Activated B cell treated with CpG ODN at 0.5 μM for 24 hours (primary cell): ENCODE data around the gene MYO5B. TPM values are rescaled to one million over a fixed set of nuclear protein-coding genes. Genes with fewer than 3 reads are reported as not detected.
"Not testable (repeated sequence)": the region's sequence is repeated elsewhere in the genome, so short reads cannot be mapped to it uniquely, and the experiment has no call there.

Source experiments
- ATAC-seq: fragments of 200-7000 bp; cut with Tn5 transposase; one replicate; pipeline ENCODE4 v1.10.0; 2021; ENCODE audit warnings: low read depth, mild to moderate bottlenecking, moderate library complexity
- CTCF ChIA-PET: fragments of 350-600 bp; sonication (Branson Sonifier 250); formaldehyde crosslinking; loops from one replicate; lab custom pipeline; 2021; ENCODE audit warnings: antibody characterized with exemption; lab: Charles Lee
- POLR2A ChIA-PET: fragments of 350-600 bp; sonication (Branson Sonifier 250); formaldehyde crosslinking; loops from one replicate; lab custom pipeline; 2021; ENCODE audit warnings: antibody characterized with exemption; lab: Charles Lee
- DNase-seq: peaks from one replicate; pipeline ENCODE4 v3.0.0; 2022
- H3K27ac Mint-ChIP-seq: one replicate; pipeline ENCODE4 v1.8.0; 2020; ENCODE audit warnings: mixed read lengths
- H3K27me3 Mint-ChIP-seq: one replicate; pipeline ENCODE4 v1.8.0; 2021; ENCODE audit warnings: mixed read lengths
- H3K36me3 Mint-ChIP-seq: one replicate; pipeline ENCODE4 v1.8.0; 2021; ENCODE audit warnings: low read depth, mixed read lengths
- H3K4me1 Mint-ChIP-seq: one replicate; pipeline ENCODE4 v1.8.0; 2021; ENCODE audit warnings: mixed read lengths
- H3K4me3 Mint-ChIP-seq: one replicate; pipeline ENCODE4 v1.8.0; 2020; ENCODE audit warnings: mild to moderate bottlenecking, mixed read lengths
- H3K9me3 Mint-ChIP-seq: one replicate; pipeline ENCODE4 v1.8.0; 2020; ENCODE audit warnings: mixed read lengths
- intact Hi-C: fragments of 100-400 bp; cut with micrococcal nuclease; formaldehyde crosslinking; loops from one replicate; pipeline ENCODE4 v1.15.1; 2024
- total RNA-seq: library from RNA; stranded (reverse); gene quantifications from 2 replicates; pipeline ENCODE4 v1.2.3, GENCODE V29; 2022
- TF ChIP-seq, protein P1 (sequence below): fragments of 200-600 bp; IDR thresholded peaks from one replicate; pipeline ENCODE4 v1.8.0; 2022; ENCODE audit warnings: antibody characterized with exemption, mild to moderate bottlenecking

Gene MYO5B
- total RNA-seq, 1 donor from 2014 or later, result 0.49 TPM

GRCh38 chr18:49798001-49798400 lies 396.9 kb downstream of the MYO5B start:
- no peak for ATAC-seq

DNA sequence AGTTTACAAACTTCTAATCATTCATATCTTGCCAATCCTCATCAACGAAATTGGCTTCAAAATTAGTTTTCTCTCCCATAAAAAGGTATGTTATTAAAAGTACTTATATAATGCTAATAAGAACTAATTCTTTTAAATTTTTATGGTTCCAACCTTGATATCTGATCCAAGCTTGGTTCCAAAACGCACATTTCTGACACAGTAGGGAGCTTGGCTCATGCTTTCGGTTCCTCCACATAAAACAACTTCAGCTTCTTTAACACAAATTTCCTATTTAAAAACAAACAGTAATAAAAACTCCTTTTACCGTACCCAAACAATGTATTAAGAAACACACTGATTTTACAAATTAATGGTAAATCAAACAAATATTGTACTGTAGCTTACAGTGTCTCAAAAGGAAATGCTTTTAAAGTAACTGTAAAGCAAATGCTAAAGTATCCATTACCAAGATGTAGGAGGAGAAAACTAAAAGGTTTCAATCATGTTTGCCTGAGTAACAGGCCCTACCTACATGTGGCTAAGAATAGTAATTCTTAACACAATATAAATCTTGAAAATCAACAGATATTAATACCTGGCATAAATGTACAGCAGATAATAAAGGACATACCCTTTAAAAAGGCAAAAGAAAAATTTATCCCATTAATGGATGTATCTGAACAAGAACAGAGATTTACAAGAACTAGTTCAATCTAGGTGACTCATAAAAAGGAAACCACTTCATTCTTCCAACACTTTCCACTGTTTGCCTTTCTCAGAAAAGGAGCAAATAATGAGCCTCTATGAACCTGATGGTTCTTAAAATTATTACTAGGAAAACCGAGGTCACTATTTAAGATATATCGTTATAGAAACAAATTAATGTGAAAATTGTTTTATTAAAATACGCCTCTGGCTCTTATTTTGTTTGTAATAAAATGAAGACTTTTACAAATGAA lies 399.1 kb downstream of the MYO5B start:
- Mint-ChIP-seq H3K27ac (no peak overlapping the region), H3K4me1 (no peaks in the 10 kb centered on the region), H3K27me3 (no peaks in the 10 kb centered on the region), H3K9me3 (no peaks in the 10 kb centered on the region), H3K4me3 (no peak overlapping the region), H3K36me3 (peaks cover 62% of the 10 kb centered on the region)
- intact Hi-C loops, result no loop called here
- ChIA-PET CTCF (no interaction called here), POLR2A (no interaction called here)
- ATAC-seq, result no peak
- TF ChIP-seq, protein P1, sequence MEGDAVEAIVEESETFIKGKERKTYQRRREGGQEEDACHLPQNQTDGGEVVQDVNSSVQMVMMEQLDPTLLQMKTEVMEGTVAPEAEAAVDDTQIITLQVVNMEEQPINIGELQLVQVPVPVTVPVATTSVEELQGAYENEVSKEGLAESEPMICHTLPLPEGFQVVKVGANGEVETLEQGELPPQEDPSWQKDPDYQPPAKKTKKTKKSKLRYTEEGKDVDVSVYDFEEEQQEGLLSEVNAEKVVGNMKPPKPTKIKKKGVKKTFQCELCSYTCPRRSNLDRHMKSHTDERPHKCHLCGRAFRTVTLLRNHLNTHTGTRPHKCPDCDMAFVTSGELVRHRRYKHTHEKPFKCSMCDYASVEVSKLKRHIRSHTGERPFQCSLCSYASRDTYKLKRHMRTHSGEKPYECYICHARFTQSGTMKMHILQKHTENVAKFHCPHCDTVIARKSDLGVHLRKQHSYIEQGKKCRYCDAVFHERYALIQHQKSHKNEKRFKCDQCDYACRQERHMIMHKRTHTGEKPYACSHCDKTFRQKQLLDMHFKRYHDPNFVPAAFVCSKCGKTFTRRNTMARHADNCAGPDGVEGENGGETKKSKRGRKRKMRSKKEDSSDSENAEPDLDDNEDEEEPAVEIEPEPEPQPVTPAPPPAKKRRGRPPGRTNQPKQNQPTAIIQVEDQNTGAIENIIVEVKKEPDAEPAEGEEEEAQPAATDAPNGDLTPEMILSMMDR, result no peak
- DNase-seq, result no peak

More at GRCh38 chr18:49798001-49798400, 396.9 kb downstream of the MYO5B start:
- Mint-ChIP-seq H3K27me3 (no peaks in the 10 kb centered on the region), H3K27ac (no peak overlapping the region), H3K36me3 (peaks cover 55% of the 10 kb centered on the region), H3K4me1 (no peaks in the 10 kb centered on the region), H3K9me3 (no peaks in the 10 kb centered on the region), H3K4me3 (no peak overlapping the region)
- CTCF ChIA-PET, result no interaction called here
- DNase-seq, result no peak
- POLR2A ChIA-PET, result no interaction called here
- TF ChIP-seq, protein P1, result no peak
- intact Hi-C loops, result no loop called here

- no peak for ATAC-seq
- TF ChIP-seq, protein P1, result no peak
- ChIA-PET CTCF (no interaction called here), POLR2A (no interaction called here)
- H3K9me3 Mint-ChIP-seq, result no peaks in the 10 kb centered on the region
- no peaks in the 10 kb centered on the region for H3K27me3 Mint-ChIP-seq
- no peak for DNase-seq
- no peak overlapping the region for H3K4me3 Mint-ChIP-seq
- H3K27ac Mint-ChIP-seq, result no peak overlapping the region
- intact Hi-C loops, result no loop called here
- H3K4me1 Mint-ChIP-seq, result no peaks in the 10 kb centered on the region
- peaks cover 67% of the 10 kb centered on the region for H3K36me3 Mint-ChIP-seq
Measured at GRCh38 chr18:49794743-49795142, 400.2 kb downstream of the MYO5B start.

DNA sequence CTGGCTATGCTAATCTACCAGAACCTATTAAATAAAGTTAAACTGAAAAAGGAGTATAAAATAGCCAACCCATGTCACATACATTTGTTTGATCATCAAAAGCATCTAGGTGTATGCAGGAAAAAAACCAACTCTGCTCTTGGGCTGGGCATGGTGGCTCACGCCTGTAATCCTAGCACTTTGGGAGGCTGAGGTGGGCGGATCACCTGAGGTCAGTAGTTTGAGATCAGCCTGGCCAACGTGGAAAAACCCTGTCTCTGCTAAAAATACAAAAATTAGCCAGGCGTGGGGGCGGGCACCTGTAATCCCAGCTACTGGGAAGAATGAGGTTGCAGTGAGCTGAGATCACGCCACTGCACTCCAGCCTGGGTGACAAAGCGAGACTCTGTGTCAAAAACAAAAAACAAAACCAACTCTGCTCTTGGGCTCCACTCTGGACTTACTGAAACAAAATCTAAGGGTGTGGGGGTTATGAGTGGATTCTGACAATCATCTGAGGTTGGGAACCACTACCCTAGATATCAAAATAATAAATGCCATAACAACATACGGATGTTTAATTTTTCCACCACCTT lies 405.3 kb downstream of the MYO5B start:
- intact Hi-C loops, ATAC-seq, CTCF ChIA-PET, DNase-seq, H3K27me3 Mint-ChIP-seq, H3K27ac Mint-ChIP-seq, H3K4me3 Mint-ChIP-seq, H3K9me3 Mint-ChIP-seq, H3K4me1 Mint-ChIP-seq, POLR2A ChIA-PET: not testable (repeated sequence)
- H3K36me3 Mint-ChIP-seq, result peaks cover 74% of the 10 kb centered on the region

- TF ChIP-seq, protein P1, result no peak
- DNase-seq, result no peak
- CTCF ChIA-PET, result no interaction called here
- H3K27ac Mint-ChIP-seq, result no peak overlapping the region
- POLR2A ChIA-PET, result no interaction called here
- H3K27me3 Mint-ChIP-seq, result no peaks in the 10 kb centered on the region
- peaks cover 78% of the 10 kb centered on the region for H3K36me3 Mint-ChIP-seq
- H3K9me3 Mint-ChIP-seq, result no peaks in the 10 kb centered on the region
- no peak overlapping the region for H3K4me3 Mint-ChIP-seq
- H3K4me1 Mint-ChIP-seq, result peaks cover 3% of the 10 kb centered on the region
- intact Hi-C loops, result no loop called here
- no peak for ATAC-seq
Measured at GRCh38 chr18:49788327-49788898, 406.5 kb downstream of the MYO5B start.
